ENCODE measurements around the gene GOLGA7B.

The GOLGA7B gene

DNA sequence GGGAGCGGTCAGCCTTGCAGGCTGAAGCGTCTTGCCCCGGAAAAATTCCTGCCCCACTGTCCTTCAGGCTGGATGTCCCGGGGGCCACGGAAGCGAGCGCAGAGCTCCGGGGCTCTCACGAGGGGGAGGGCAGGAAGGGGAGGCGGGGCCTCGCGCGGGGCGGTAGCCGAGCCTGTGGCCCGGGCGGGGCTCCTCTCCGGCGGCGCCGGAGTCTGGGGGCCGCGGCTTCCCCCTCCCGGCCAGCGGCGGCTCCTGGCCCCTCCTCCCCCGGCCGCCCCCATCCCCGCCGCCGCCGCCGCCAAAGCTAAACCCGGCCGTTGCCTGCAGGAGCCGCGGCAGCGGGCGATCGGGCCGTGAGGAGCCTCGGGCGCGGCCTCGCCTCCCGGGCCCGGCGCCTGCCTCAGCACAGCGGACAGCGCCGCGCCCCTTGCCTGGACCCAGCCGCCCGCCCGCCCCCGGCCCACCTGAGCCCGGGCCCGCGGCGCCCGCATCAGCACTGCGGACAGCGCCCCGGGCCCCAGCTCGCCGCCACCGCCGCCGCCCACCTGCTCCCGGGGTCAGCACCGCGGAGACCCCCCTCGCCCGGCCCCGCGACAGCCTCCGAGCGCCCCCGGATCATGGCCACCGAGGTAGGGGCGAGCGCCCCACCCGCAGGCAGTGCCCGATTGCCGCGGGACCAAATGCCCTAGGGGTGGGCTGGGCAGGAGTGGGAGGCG lies at the start of gene GOLGA7B:
TSS of gene GOLGA7B (plus strand) at position 157 of the 716 bp plus-strand sequence. CDS start at position 618, 461 bp downstream.
- no peak for DNase-seq (ENCODE audit: low read depth)

GRCh38 chr10:97800474-97800873 lies 49.2 kb upstream of the GOLGA7B start:
- no peak for DNase-seq (ENCODE audit: low read depth)

DNA sequence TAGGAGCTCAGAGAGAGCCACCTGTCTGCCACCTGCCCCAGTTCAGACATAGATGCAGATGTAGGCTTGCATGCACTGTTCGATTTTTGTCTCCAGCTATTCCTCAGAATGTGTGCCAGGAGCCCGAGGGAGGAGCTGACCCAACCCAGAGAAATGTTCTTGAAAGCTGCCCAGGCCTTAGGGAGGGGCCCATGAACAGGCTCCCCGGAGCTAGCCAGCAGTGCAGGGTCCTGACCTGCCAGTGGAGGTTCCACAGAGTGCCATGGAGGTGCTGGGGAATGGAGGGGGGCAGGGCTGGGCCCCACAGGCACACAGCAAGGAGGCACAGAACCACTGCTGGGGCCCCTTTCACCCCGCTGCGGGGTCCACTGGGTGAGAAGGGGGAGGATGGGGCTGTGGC lies 48.2 kb upstream of the GOLGA7B start:
- DNase-seq (ENCODE audit: low read depth) = no peak

DNA sequence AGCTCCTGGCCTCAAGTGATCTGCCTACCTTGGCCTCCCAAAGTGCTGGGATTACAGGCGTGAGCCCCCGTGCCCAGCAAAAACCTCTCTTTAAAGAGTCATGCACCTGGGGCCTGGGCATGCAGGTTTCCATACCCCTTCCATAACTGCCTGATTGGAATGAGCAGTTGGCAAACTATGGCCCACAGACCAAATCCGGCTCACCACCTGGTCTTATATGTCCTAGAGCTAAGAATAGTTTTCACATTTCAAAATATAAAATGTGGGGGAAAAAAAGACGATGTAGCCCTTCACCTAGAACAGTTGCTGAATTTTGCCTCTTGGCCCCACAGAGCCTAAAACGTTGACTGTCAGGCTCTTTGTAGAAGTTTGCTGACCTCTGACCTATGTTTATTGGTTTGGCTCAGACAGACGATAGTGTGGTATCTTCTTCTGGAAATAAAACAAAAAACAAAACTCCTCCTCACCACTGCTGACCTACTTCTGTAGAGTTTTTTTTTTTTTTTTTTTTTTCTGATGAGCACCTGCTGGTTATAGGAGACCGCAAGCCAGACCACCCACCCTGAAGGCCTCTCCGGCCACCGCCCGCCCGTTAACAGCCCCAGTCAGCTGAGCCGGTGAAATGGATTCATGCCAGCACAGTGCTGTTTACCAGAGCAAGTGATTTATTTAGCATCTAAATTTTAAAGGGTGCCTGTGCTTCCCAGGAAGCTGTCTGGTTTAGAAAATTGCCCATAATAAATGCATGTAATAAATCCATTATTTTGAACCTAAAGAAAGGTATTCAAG lies 44.4 kb upstream of the GOLGA7B start:
- DNase-seq (ENCODE audit: low read depth) = no peak

DNA sequence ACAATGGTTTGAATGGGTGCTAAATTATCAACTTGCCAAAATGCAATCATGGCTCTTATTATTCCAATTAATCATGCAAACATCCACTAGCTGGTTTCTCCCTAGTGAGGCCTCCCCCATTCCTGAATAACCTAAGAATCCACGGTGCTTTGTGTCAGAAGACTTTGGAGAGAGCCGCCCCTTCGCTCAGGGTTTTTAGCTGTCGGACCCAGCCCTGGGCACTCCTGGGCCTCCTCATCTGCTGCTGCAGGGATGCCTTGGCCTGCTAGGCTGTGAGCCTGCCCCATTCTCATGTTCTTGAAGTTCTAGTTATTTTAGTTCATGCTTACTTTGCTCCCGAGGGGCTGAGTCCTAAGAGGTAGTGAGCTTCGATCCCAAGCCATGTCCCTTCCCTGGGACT lies 43.7 kb upstream of the GOLGA7B start:
- no peak for DNase-seq (ENCODE audit: low read depth)

- no peak for DNase-seq (ENCODE audit: low read depth)
Measured at GRCh38 chr10:97810446-97810845, 39.2 kb upstream of the GOLGA7B start.

DNA sequence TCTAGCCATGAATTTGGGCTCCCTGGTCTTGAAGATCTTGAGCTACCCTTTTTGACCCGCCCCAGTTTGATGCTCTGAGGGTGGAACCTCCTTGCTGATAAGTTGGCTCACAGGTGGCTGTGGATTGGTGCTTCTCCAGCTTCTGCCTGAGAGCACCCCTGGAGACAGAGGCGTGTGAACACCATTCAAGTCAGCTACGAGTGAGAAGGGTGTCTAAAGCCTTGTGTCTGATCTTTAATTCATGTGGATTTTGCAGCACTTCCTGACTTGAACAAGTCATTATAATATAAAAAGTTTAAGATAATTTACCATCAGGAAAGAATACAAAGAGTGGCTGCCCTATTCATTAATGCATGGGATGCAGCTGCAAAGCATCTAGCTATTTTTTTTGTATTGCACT lies 37.7 kb upstream of the GOLGA7B start:
- DNase-seq (ENCODE audit: low read depth) = no peak

- DNase-seq (ENCODE audit: low read depth) = no peak
Measured at GRCh38 chr10:97812696-97813095, 36.9 kb upstream of the GOLGA7B start.

- no peak for DNase-seq (ENCODE audit: low read depth)
Measured at GRCh38 chr10:97813311-97813710, 36.3 kb upstream of the GOLGA7B start.

DNA sequence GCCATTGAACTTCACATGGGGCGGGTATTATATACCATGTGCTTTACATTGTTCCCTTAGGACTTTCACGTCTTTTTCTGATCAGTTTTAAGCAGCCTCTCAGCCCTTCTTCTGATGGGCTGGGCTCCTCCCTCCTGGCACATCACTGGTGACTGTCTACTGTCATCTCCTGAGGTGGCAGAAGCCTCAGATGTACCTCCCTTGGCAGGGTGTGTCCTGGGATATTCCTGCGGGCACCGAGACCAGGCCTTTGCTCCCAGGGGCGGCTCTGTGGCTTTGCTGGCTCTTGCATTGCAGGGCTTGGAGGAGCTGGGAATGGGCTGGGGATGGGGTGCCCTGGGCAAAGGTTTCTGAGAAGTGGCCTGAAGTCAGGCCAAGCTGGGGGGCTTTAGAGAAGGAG lies 34.6 kb upstream of the GOLGA7B start:
- no peak for DNase-seq (ENCODE audit: low read depth)

DNA sequence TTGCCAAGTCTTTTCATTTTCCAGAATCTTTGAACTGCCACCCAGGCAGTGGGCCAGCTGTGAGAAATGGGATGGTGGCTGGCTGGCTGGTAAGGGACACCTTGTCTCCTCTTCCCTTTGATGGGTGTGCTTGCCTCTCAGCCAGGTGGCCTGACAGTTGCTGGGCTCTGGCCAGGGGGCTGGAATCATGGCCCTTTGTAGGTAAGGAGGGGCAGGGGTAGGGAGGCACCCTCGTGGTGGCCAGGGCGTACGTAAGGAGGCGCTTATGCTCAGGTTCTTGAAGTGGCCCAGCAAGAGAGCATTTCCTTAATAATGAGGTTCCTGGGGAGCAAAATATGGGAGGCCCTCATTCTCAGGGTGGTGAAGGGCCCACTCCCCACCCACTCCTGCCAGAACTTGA lies 33.0 kb upstream of the GOLGA7B start:
- no peak for DNase-seq (ENCODE audit: low read depth)

DNA sequence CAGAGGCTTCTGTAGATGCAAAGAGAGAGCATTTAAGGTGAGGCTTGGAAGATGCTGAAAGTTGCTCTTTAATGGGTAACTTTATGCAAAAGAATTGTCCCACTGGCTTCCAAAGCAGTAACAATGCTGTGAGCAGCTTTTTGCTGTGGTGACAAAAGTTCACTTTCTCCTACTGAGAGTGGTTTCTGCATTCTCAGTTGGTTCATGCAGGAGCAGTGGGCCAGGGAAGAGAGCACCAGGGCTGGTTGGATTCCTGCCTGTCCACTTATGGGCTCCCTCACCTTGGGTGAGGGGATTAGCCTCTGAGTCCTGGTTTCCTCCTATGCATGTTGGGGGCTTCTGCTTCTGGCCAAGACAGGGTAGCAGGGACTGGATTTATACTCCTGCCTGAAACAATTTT lies 31.1 kb upstream of the GOLGA7B start:
- DNase-seq (ENCODE audit: low read depth) = no peak

DNA sequence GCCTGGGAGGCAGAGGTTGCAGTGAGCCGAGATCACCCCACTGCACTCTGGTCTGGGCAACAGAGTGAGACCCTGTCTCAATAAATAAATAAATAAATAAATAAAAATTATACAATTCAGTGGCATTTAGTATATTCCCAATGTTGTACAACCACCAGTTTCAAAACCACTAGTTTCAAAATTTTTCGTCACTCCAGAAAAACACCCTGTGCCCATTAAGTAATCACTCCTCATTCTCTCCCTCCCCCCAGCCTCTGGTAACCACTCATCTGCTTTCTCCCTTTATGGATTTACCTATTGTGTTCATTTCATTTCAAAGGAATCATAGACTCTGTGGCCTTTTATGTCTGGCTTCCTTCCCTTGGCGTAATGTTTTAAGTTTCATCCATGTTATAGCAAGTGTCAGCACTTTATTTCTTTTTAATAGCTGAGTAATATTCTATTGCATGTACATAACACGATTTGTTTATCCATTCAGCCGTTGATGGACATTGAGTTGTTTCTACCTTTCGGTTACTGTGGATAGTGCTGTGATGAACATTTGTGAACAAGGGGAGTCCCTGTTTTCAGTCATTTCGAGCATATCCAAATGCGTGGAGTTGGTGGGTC lies 29.4 kb upstream of the GOLGA7B start:
- DNase-seq (ENCODE audit: low read depth) = no peak

DNA sequence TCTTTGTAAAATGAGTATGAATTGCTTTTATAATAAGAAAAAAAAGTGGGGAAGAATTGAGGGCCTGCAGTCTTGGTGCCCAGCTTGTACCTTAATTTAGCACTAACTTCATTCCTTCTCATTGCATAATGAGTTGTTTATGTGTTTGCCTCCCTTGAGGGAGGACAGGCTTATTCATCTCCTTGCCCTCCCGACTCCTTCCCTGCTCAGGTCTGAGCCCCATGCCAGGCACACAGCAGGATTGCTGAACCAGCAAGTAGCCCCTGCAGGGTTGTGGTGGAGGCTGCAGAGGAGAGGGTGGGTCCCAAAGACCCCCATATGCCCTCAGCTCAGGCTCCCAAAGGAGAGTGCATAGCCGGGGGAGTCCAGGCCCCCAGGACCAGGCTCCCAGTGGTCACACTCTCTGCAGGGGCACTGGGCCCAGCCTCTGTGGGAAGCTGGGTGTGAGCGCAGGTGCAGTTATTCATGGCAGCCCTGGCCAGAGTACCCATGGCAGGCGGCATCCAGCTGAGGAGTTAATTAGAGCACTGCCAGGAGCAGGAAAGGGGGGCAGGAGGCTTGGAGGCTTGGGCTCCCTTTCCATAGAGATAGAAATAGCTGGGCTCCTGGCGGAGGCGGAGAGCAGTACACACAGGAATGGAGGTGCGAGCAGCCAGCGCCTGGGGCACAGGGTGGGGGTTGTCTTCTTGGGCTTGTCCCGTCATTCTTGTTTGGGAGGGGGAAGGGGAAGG lies 28.2 kb upstream of the GOLGA7B start:
- no peak for DNase-seq (ENCODE audit: low read depth)

DNA sequence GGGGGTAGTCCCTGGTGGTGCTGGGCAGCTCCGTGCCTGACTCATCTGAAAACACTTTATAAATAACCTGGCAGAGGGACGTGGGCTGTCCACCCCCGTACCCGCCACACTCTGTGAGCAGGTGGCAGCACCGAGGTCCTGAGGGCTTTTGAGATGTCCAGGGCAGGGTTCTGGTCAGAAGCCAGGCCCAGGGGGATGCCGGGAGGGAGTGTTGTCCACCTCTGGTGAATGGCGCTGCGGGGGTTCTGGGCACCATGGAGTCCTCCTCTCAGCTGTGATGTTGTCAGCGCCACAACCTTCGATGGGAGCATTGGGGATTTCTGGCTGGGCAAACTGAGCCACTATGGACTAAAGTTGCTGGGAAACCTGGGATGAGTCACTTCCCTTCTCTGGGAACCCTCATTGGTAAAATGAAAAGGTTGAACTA lies 27.4 kb upstream of the GOLGA7B start:
- no peak for DNase-seq (ENCODE audit: low read depth)

- no peak for DNase-seq (ENCODE audit: low read depth)
Measured at GRCh38 chr10:97823734-97824133, 25.9 kb upstream of the GOLGA7B start.

GRCh38 chr10:97825020-97825760 lies 24.5 kb upstream of the GOLGA7B start:
- DNase-seq (ENCODE audit: low read depth) = no peak

DNA sequence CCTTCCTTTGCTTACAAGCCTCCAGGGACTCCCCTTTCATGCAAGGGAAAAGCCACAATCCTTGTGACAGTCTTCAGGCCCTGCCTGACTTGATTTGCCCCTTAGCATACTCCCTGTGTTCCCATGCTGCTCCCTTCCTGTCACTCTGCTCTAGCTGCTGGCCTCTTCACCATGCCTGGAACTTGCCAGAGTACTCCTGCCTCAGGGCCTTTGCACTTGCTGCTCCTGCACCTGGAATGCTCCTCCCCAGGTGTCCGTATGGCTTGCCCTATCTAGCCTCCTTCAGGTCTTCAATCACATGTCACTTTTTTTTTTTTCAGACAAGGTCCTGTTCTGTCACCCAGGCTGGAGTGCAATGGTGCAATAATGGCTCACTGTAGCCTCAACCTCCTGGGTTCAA lies 22.8 kb upstream of the GOLGA7B start:
- no peak for DNase-seq (ENCODE audit: low read depth)

DNA sequence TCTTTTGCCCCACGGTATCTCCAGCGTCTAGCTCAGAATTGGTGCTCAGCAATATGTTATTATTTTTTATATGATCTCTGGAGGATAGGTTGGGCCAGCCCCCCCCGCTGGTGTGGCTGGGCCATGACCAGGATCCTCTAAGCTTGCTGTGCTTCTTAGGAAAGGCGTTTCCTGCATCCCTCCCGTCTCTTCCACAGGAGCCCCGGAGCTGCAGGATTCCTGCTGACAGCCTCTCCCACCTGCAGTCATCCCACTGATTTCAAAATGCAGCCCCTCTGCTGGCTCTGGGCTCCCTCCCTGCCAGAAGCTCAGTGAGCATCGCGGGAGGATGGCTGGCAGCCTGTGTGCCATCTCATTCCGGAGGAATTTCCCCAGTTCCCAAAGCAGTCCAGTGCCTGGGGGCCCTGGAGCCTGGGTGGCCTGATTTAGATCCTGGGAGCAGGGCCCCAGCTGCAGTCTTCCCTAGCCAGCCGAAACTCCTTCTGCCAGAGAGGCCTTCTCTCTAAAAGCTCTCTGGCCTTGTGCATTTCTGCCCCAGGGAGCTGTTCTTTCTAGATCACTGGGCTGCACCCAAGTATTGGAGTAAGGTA lies 21.8 kb upstream of the GOLGA7B start:
- DNase-seq (ENCODE audit: low read depth) = no peak

DNA sequence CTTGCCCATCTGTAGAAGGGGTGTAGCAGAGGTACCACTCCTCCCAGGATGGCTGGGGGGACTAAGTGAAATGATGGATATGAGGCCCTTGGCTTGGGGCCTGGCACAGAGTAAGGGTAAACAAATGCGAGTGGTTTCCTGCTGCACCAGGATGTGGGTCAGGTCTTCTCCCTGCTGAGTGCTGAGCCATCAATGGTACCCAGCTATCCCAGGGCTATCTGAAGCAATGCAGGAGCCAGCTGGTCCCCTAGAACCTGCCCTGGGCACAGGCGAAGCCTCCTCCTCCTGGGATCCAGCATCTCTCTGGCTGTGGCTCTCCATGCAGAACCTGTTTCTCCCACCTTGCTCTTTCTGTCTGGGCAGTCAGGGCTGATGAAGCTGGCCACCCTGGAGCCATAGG lies 20.9 kb upstream of the GOLGA7B start:
- no peak for DNase-seq (ENCODE audit: low read depth)

DNA sequence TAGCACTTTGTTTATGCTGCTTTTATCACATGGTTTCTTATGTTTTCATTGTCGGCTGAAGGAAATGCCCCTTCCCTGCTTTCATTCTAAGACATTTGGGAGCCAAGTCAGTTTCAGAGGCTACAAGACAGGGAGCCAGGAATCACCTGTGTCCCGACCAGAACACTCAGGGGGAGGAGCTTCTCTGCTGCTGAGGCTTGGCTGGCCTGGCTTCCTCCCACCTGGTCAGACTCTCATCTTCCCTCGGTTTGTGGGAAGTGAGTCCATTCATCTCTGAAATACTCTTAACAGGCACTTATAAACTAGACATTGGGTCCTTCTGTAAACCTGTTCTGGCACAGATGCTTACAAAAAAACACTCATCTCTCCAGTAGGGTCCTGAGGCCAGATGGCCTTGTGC lies 19.6 kb upstream of the GOLGA7B start:
- no peak for DNase-seq (ENCODE audit: low read depth)
